T-helper 2 cell treated with Interferon-gamma antibody and Interleukin-4, amounts not matched to agents 5 μg/mL and 100 μg/mL, for 36 hours (primary cell): ENCODE data around the gene ACP4.

ENCODE experiments used
- DNase-seq: peaks from one replicate; pipeline ENCODE4 v3.0.0; 2021; ENCODE audit warnings: low spot score
- H3K27ac Mint-ChIP-seq: one replicate; pipeline ENCODE4 v1.8.0; 2021; ENCODE audit warnings: mild to moderate bottlenecking, mixed read lengths
- H3K27me3 Mint-ChIP-seq: one replicate; pipeline ENCODE4 v1.8.0; 2021; ENCODE audit warnings: low read depth, mixed read lengths
- H3K36me3 Mint-ChIP-seq: one replicate; pipeline ENCODE4 v1.8.0; 2021; ENCODE audit warnings: low read depth, mixed read lengths
- H3K4me1 Mint-ChIP-seq: one replicate; pipeline ENCODE4 v1.8.0; 2021; ENCODE audit warnings: low read depth, mixed read lengths
- H3K4me3 Mint-ChIP-seq: one replicate; pipeline ENCODE4 v1.8.0; 2022; ENCODE audit warnings: mild to moderate bottlenecking, moderate library complexity, mixed read lengths
- H3K9me3 Mint-ChIP-seq: one replicate; pipeline ENCODE4 v1.8.0; 2021; ENCODE audit warnings: mixed read lengths

Gene ACP4

GRCh38 chr19:50830266-50831025, 40.2 kb downstream of the ACP4 start:
- no peak for DNase-seq
- Mint-ChIP-seq H3K4me3 (no peak overlapping the region), H3K36me3 (no peaks in the 10 kb centered on the region), H3K9me3 (no peaks in the 10 kb centered on the region), H3K4me1 (peaks cover 3% of the 10 kb centered on the region), H3K27me3 (peaks cover 11% of the 10 kb centered on the region), H3K27ac (no peak overlapping the region)

- Mint-ChIP-seq H3K9me3 (no peaks in the 10 kb centered on the region), H3K27me3 (peaks cover 11% of the 10 kb centered on the region), H3K36me3 (no peaks in the 10 kb centered on the region), H3K4me3 (no peak overlapping the region), H3K27ac (no peak overlapping the region), H3K4me1 (peaks cover 5% of the 10 kb centered on the region)
- DNase-seq = no peak
Observed at GRCh38 chr19:50831026-50831396, 40.8 kb downstream of the ACP4 start.

- Mint-ChIP-seq H3K36me3 (no peaks in the 10 kb centered on the region), H3K9me3 (no peaks in the 10 kb centered on the region), H3K4me1 (peaks cover 11% of the 10 kb centered on the region), H3K4me3 (no peak overlapping the region), H3K27me3 (peaks cover 26% of the 10 kb centered on the region), H3K27ac (no peak overlapping the region)
- no peak for DNase-seq
Observed at GRCh38 chr19:50832666-50833065, 42.5 kb downstream of the ACP4 start.

GRCh38 chr19:50833117-50833801, 43.0 kb downstream of the ACP4 start, which contains the start of gene KLK15:
TSS of gene KLK15 (minus strand) at chr19:50833574. CDS start at chr19:50831492, 2,082 bp downstream.
- DNase-seq = no peak
- Mint-ChIP-seq H3K9me3 (no peaks in the 10 kb centered on the region), H3K4me3 (no peak within 1 kb of the TSS), H3K27ac (no peak within 1 kb of the TSS), H3K27me3 (peaks cover 28% of the 10 kb centered on the region), H3K4me1 (peaks cover 12% of the 10 kb centered on the region), H3K36me3 (no peaks in the 10 kb centered on the region)

- no peaks in the 10 kb centered on the region for H3K9me3 Mint-ChIP-seq
- H3K27ac Mint-ChIP-seq = no peak overlapping the region
- H3K27me3 Mint-ChIP-seq = peaks cover 30% of the 10 kb centered on the region
- no peak overlapping the region for H3K4me3 Mint-ChIP-seq
- H3K36me3 Mint-ChIP-seq = no peaks in the 10 kb centered on the region
- H3K4me1 Mint-ChIP-seq = peaks cover 14% of the 10 kb centered on the region
- no peak for DNase-seq
Observed at GRCh38 chr19:50833802-50834167, 43.6 kb downstream of the ACP4 start.

GRCh38 chr19:50835103-50835784, 45.0 kb downstream of the ACP4 start:
- peaks cover 30% of the 10 kb centered on the region for H3K27me3 Mint-ChIP-seq

GRCh38 chr19:50835785-50836542, 45.7 kb downstream of the ACP4 start:
- Mint-ChIP-seq H3K27me3 (peaks cover 30% of the 10 kb centered on the region), H3K9me3 (no peaks in the 10 kb centered on the region), H3K27ac (peak overlapping the region; percentile 26), H3K4me1 (peaks cover 14% of the 10 kb centered on the region), H3K4me3 (peak overlapping the region; percentile 83), H3K36me3 (no peaks in the 10 kb centered on the region)
- DNase-seq = peak; percentile 83

More at GRCh38 chr19:50835103-50835784, 45.0 kb downstream of the ACP4 start:
- Mint-ChIP-seq H3K4me3 (peak overlapping the region; percentile 83), H3K9me3 (no peaks in the 10 kb centered on the region), H3K36me3 (no peaks in the 10 kb centered on the region), H3K4me1 (peaks cover 14% of the 10 kb centered on the region), H3K27ac (peak overlapping the region; percentile 31)
- no peak for DNase-seq

GRCh38 chr19:50836543-50837195, 46.5 kb downstream of the ACP4 start:
- H3K27ac Mint-ChIP-seq = peak overlapping the region; percentile 55
- peaks cover 14% of the 10 kb centered on the region for H3K4me1 Mint-ChIP-seq
- H3K9me3 Mint-ChIP-seq = no peaks in the 10 kb centered on the region

GRCh38 chr19:50837300-50837699, 47.1 kb downstream of the ACP4 start:
- no peak for DNase-seq
- no peak overlapping the region for H3K27ac Mint-ChIP-seq
- H3K4me3 Mint-ChIP-seq = peak overlapping the region; percentile 61
- H3K36me3 Mint-ChIP-seq = no peaks in the 10 kb centered on the region
- no peaks in the 10 kb centered on the region for H3K9me3 Mint-ChIP-seq
- H3K4me1 Mint-ChIP-seq = peaks cover 14% of the 10 kb centered on the region
- H3K27me3 Mint-ChIP-seq = peaks cover 26% of the 10 kb centered on the region

More at GRCh38 chr19:50836543-50837195, 46.5 kb downstream of the ACP4 start:
- H3K27me3 Mint-ChIP-seq = peaks cover 26% of the 10 kb centered on the region
- H3K36me3 Mint-ChIP-seq = no peaks in the 10 kb centered on the region
- no peak for DNase-seq
- peak overlapping the region; percentile 83 for H3K4me3 Mint-ChIP-seq

- peaks cover 22% of the 10 kb centered on the region for H3K27me3 Mint-ChIP-seq
- no peaks in the 10 kb centered on the region for H3K36me3 Mint-ChIP-seq
- no peak overlapping the region for H3K27ac Mint-ChIP-seq
- no peak overlapping the region for H3K4me3 Mint-ChIP-seq
- H3K9me3 Mint-ChIP-seq = peaks cover 1% of the 10 kb centered on the region
- H3K4me1 Mint-ChIP-seq = peaks cover 14% of the 10 kb centered on the region
- DNase-seq = no peak
Observed at GRCh38 chr19:50838239-50838638, 48.0 kb downstream of the ACP4 start.

GRCh38 chr19:50839712-50840655, 49.8 kb downstream of the ACP4 start:
- Mint-ChIP-seq H3K4me1 (peaks cover 14% of the 10 kb centered on the region), H3K27me3 (peaks cover 24% of the 10 kb centered on the region), H3K9me3 (peaks cover 3% of the 10 kb centered on the region), H3K27ac (no peak overlapping the region), H3K4me3 (no peak overlapping the region), H3K36me3 (no peaks in the 10 kb centered on the region)
- no peak for DNase-seq

- peaks cover 3% of the 10 kb centered on the region for H3K9me3 Mint-ChIP-seq
- no peak overlapping the region for H3K27ac Mint-ChIP-seq
- H3K4me3 Mint-ChIP-seq = no peak overlapping the region
- H3K4me1 Mint-ChIP-seq = peaks cover 4% of the 10 kb centered on the region
- peaks cover 13% of the 10 kb centered on the region for H3K27me3 Mint-ChIP-seq
- no peak for DNase-seq
- no peaks in the 10 kb centered on the region for H3K36me3 Mint-ChIP-seq
Observed at GRCh38 chr19:50842130-50842529, 51.9 kb downstream of the ACP4 start.
